A673 (cell line): ENCODE results near the gene GRB14.

Experiments
- CTCF ChIP-seq: fragments of 300-800, 200-600 bp; sonication (generic); conservative IDR thresholded peaks from 2 replicates; pipeline ENCODE4 v1.5.1; 2017; ENCODE audit warnings: low read depth, mild to moderate bottlenecking, antibody characterized with exemption, low read length, moderate library complexity, mixed read lengths
- EZH2 ChIP-seq: fragments of 200-600 bp; sonication (generic); IDR thresholded peaks from 2 replicates; pipeline ENCODE4 v1.6.1; 2017; ENCODE audit warnings: borderline replicate concordance, low read depth, mild to moderate bottlenecking, mixed read lengths, antibody characterized with exemption, low read length; ENCODE audit not compliant: poor library complexity, severe bottlenecking

GRCh38 chr2:164522561-164522981 is 98.7 kb downstream of the GRB14 start:
- TF ChIP-seq CTCF (no peak), EZH2 (no peak)
